Activated T-cell treated with anti-CD3 and anti-CD28 coated beads for 24 hours (primary cell): ENCODE data around the gene AWAT2.

ENCODE experiments used
- DNase-seq: peaks from one replicate; pipeline ENCODE4 v3.0.0-alpha.2; 2020; ENCODE audit warnings: low read depth

Gene AWAT2

DNA sequence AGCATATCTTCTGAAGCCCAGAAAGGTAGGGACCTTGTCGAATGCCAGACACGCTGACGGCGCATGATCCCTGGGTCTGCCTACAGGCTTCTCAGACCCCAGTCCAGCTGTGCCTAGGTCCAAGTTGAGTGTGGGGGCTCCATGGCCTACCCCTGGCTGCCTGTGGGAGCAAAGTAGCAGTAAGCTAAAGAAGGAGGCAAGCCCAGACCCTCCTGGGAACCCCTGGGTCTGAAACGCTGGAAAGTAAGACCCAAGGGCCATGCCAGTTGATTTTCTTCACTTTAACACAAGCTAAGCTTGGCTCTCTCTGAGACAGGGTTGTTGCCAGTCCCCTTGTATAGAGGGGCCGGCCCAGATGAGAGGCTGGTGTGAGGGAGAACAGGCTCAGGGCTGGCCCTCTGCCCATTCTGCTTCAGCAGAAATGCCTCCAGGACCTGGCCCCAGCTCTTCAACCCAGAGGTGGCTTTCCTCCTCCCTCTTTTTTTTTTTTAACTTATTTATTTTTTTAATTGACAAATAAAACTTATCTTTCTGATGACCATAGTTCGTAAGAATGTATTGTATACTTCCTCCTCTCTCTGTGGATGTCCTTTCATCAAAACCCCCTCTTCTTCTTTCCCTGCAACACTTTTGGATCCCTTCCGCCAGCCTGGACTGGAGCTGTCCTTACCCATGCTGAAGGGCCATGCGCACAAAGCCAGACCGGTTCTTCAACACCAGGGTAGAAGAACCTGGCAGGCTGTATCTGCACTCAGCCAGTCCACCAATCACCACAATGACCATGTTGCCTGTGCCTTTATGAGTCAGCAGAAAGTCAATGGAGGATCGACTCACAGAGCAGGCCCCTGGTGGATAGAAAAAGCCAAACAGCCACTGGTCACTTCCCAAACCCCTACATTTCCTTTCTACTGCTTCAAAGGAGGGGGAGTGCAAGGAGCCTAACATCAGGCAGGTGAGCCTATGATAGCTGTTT, 7.1 kb downstream of the AWAT2 start:
- DNase-seq = no peak

DNA sequence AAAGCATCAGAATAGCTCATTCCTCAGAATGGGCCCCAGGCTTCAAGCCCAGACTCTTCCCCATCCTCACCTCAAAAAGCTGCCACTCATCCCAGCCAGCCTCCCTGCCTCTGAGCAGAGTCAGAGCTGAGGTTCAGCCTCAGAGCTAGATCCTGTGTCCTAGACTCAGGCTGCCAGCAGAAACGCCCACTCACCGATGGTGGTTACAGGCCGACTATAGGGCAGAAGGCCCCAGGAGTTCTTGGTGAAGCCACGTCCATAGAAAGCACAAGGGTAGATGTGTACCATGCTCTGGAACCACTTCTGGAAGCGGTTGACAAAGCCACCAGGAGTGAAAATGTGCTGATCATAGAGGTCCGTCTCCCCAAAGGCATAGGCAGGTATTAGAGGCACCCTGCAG, 7.7 kb downstream of the AWAT2 start:
- DNase-seq = no peak

DNA sequence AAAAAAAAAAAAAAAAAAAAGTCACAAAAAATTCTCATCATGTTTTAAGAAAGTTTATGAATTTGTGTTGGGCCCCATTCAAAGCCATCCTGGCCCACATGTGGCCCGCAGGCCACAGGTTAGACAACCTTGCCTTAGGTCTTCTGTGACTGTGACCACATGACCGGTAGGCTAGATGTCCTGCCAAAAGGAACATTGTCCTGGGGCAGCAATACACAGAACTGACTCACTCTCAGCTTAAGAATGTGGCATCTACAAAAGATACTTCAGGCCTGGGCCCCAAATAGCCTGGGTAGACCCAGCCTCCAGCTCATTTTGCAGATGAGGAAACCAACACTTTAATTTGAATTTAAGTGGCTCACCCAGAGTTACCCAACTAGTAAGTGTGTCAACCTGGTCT, 10.0 kb downstream of the AWAT2 start:
- no peak for DNase-seq

DNA sequence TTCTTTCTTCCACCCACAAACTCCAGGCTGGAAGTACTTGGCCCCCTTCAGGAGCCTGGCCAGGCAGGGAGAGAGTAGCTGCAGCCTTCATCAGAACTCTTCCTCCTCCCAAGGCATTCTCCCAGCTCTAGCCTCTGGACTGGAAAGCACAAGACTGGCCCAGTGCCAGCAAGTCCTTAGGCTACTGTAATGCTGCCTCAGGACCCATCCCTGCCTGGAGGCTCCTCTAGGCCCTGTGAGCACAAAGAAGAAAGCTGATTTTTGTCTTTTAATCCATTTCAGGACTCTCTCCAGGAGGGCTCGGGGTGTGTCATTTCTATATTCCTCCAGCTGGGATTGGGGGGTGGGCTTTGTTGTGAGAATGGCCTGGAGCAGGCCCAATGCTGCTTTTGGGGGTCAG, 10.8 kb downstream of the AWAT2 start:
- DNase-seq = no peak

DNA sequence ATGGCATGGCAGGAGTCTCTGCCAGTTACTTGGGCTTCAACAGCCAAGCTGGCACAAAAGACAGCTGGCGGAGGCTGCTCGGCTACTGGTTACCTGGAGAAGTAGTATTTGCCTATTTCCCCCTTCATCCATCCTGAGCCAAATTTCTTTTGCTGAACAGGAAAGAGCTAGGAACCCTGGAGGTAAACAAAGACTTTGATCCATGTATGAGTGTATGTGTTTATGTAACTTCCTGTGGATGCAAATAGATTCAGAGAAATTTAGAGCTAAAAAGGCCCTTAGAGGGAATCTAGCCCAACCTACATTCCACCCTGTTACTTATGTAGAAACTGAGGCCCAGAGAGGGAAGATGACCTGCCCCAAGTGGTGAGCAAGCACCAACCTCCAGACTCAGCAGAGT, 11.2 kb downstream of the AWAT2 start:
- no peak for DNase-seq

DNA sequence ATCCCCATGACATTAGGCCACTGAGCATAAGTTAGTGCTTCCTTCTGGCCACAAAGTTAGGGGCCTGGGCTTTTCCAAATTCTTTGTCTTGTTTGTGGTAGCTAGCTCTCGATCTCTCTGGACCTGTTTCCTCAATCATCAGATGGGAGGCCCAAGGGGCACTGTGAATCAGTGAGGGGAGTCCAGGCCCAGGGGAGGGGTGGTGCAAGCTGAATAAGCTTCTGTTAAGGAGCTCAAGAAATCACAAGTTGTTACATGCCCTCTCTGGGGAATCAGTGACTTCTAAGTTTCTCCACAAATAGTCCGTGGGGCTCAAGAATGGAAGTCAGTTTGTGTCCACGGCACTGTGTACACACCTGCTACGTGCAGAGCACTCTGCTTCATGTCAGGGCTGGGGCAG, 15.1 kb downstream of the AWAT2 start:
- no peak for DNase-seq

DNA sequence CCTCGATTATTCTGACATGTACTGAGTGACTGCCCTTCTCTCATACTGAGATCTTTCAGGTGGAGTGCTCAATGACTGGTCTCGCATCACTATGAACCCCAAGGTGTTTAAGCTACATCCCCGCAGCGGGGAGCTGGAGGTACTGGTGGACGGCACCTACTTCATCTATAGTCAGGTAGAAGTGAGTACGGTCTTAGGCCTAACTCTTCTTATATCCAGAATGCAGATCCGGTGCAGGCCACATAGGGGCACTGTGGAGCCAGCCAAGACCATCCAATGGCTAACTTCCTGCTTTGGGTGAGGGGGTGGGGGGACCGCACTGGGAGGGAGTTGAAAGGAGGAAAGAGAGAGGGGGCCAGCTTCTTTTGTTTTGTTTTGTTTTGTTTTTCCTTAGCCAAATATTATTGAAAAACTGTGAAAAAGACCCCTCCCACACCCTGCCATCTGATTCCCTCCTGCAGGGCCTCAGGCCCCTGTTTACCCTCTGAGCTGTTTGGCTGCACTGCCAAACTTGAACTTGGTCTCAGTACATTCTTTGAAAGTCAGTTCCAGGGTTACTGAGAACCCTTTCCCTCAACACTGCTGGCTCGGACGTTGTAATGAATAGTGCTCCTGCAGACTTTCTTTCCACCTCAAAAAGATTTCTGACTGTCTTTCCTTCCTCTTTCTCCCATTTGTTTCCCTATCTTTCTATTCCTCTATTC, 16.2 kb downstream of the AWAT2 start:
- DNase-seq = no peak

DNA sequence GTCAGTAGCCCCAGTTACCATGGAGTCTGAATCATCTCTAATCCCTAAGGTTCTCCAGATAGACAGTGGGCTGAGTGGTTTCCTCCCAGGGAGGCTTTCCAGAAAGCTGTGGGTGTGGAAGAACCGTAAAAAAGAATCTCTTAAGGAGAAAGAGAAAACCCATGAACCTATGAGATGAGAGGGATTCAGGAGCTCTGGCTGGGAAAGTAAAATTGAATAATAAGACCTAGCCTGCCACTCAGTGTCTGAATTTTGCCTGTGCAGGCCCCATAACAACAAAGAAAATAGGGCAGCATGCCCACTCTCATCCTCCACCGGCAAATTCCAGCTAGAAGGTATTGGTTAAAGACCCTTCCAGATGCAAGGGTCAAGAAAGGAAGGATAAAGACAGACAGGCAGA, 16.9 kb downstream of the AWAT2 start:
- DNase-seq = no peak

DNA sequence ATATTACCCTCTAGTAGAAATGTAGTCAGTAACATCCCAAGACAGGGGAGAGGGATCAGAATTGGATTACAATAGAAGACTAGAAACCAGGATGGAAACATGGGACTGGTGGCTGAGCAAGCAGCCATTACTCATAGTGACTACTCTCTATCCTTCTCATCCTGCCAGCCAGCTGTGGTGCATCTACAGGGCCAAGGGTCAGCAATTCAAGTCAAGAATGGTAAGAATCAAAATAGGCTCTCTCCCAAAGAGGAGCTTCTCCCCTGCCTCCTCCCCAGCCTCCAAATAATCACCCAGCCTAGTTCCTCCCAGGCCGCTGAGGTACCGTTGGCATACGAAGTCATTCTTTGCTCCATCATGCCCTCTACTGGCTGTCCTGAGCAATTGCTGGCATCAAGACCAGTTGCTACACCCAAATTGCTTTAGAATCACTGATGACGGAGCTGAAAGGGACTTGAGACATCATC, 19.4 kb downstream of the AWAT2 start:
- peak; percentile 10 for DNase-seq

DNA sequence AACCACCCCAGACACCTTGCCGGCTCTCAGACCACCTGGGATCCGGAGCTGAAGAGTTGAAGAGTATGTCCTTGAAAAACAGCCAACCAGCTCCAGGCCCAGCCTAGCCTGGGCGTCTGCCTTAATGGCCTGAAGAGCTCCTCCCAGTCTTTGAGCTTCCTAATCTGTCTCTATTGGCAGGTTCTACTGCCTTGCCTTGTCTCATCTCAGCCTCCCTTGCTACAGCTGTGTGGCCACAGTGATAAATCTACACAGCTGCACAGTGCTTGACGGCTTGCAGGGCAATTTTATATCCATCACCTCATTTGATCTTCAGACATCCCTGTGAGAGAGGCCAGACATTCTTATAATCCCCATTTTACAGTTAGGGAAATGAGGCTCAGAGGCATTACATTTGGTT, 19.9 kb downstream of the AWAT2 start:
- no peak for DNase-seq

DNA sequence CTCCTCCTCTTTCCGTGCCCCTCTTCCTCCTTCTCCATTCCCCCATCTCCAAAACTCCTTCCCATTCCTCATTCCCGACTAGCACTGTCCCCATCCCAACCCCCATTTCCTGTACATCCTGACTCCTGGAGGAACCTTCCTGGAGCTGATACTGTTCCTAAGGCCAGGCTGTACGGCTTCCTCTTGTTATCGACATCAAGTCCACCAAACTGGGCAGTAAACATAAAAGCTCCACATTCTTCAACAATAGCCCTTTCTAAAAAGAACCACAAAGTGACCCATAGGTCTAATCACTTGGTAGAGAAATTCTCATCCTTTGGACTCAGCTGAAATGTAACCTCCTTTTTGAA, 22.9 kb downstream of the AWAT2 start:
- DNase-seq = no peak

DNA sequence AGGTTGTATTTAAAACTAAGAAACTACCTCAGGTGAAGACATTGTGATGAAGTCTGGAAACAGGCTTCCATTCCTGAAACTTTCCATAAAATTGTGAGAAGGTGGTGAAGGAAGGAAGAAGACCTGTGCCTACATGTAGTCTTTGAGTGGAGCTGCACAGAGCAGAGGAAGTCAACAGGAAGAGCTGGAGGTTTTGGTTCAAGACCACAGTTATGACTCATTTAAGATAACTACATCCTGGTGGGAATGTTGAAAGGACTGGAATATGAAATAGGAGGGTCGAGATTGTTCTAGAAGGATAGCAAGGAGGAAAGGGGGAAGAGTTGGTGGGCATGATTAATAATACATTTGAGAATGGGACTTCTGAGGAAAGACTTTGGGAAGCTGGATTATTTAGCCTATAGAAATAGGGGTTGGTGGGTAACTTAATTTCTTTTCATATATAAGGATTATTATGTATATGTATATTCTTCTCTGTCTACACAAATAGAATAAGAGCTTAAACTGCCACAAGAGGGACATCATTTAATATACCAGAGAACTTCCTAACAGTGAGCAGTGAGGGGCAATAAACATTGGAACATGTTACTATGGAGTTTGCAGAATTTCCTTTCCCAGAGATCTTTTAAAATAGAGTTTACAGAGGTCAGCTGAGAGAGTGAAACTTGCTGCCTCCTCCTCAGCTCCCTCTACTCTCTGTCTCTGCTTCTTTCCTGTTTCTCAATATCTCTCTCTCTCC, 23.5 kb downstream of the AWAT2 start:
- no peak for DNase-seq

DNA sequence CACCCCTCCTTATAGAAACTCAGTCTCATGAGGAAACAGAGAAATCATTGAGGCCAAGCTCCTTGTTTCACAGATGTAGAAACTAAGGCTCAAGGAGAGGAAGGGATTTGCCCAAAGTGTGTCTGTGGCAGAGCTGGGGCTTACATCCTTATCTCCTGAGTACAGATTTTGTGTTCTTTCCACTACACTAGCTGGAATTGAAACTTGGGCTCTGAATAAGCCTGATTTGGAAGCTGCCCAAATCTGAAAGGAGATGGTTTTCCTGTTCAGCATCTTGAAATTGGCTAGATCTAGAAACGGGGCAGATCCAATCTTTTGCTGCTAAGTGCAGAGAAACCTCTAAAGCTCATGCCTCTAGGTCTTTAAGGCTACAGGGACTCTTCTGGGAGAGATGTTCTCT, 24.3 kb downstream of the AWAT2 start:
- no peak for DNase-seq

DNA sequence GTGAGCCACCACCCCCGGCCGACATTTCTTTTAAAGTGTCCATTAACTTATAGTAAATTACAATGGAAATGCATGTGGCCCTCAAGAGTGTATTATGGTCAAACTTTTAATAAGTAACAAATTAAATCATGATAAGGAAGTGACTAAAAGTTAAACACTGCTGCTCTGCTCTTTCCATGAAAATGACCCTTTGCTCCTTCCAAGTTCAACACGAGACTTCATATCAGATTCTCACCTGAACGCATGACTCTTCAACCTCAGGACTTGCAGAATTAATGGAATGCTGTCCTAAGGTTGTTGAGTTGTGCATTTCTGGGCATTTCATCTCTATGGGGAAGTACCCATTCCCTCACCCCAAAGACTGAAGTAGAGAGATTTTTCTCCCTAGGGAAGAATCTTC, 27.1 kb downstream of the AWAT2 start:
- no peak for DNase-seq

DNA sequence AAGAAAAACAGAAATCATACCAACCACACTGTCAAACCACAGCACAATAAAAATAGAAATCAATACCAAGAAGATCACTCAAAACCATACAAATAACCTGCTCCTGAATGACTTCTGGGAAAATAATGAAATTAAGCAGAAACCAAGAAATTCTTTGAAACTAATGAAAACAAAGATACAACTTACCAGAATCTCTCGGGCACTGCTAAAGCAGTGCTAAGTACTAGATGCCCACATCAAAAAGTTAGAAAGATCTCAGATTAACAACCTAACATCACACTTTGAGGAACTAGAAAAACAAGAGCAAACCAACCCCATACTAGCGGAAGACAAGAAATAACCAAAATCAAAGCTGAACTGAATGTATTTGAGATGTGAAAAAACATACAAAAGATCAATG, 33.2 kb downstream of the AWAT2 start:
- DNase-seq = no peak

DNA sequence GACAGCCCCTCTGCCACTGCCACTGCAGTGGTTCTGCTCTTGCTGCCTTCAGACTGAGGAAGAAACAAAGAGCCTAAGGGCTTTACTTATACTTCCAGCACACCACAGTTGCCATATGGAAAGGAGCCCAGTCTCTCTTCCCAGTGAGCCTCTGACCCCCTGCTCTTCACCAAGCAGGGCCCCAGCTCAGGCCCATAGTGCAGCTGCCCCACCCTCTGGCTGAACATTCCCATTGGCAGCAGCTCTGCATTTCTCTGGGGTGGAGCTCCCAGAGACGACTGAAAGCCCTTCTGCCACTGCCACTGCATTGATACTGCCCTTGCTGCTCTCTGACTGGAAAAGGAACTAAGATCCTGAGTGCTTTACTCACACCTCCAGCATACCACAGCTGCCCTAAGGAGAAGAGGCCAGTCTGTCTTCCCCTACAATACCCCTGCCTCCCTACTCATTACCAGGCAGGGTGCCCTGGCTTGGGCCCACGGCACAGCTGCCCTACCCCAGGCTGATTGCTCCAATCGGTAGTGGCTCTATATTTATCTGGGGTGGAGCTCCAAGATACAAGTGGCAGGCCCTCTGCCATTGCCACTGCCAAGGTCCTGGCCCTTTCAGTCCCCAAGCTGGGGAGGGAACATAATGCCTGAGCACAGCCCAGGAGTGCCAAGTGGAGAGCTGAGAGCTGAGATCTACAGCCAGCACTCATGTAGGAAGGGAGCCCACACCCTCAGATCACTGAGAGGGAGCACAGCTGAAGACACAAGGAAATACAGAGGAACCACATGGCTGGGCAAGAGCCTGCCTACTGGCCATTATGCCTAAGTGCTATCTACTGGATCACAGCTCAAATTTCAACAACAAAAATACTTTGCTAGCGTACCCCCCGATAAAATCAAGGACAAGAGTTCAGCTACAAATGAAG, 36.0 kb downstream of the AWAT2 start:
- no peak for DNase-seq

DNA sequence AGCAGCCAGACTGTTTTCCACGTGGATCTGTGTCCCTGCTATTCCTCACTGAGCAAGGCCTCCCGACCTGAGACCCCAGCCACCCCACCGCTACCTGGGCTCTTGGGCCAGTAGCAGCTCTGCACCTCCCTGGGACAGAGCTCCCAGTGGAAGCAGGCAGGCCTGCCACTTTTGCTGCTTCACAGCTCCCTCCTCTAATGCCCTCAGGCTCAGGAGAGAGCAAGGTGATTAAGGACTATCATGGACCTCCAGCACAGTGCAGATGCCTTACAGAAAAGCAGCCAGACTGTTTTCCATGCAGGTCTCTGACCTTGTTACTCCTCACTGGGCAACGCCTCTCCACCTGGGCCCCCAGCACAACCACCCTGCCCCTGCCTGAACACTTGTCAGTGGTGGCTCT, 37.0 kb downstream of the AWAT2 start:
- no peak for DNase-seq

DNA sequence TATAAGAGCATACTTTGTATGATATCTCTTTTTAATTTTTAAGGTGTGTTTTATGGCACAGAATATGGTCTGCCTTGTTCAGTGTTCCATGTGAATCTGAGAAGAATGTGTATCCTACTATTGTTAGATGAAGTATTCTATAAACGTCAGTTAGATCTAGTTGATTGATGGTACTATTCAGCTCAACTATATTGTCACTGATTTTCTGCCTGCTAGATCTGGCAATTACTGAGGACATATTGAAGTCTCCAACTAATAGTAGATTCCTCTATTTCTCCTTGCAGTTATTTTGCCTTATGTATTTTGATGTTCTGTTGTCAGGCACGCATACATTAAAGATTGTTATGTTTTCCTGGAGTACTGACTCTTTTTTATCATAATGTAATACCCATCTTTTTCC, 39.8 kb downstream of the AWAT2 start:
- no peak for DNase-seq

DNA sequence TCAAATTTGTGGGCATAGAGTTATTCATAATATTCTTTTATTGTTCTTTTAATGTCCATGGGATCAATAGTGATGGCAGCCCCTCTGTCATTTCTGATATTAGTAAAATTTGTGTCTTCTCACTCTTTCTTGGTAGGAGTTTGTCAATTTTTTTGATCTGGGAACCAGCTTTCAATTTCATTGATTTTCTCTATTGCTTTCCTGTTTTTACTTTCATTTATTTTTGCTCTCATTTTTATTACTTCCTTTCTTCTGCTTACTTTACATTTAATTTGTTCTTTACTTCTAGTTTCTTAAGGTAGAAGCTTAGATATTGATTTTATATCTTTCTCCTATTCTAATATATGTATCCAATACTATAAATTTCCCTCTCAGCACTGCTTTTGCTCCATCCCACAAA, 40.7 kb downstream of the AWAT2 start:
- DNase-seq = no peak

DNA sequence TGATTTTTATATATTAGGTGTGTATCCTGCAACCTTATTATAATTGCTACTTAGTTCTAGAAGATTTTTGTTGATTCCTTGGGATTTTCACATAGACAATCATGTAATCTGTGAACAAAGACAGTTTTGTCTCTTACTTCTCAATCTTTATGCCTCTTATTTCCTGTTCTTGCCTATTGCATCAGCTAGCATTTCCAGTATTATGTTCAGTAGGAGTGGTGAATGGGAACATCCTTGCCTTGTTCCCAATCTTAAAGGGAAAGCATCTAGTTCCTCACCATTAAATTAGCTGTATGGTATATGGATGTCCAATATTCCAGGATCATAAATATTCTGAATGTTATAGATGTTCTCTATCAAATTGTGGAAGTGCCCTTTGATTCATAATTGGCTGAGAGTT, 41.8 kb downstream of the AWAT2 start:
- no peak for DNase-seq

DNA sequence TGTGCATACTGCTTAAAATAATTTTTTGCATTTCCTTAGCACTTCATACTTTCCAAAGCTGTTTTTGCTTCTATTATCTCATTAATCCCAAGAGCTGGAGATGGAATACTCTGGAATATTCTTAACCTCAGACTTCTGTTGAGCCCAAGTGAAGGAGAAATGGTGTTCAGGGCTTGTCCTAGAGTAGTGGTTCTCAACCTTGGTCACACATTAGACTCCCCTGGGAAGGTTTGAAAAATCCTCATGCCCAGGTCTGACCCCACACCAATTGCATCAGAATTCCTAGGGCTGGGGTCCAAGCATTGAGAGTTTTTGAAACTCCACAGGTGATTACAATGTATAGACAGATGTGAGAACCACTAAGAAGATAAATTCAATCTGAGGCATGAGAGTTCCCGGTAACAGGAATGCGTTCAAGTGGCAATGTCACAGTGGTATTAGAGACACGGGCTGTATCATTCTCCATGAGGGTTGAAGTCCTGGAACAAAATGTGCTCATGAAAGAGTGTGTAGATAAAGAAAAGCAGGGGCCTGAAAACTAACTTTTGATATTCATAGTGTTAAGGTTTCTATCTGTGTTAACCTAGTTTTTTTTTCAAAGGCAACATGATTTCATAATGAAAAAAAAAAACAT, 47.9 kb downstream of the AWAT2 start:
- DNase-seq = no peak
